Measurements from ENCODE around the gene TAF11. TPM values are rescaled to one million over a fixed set of nuclear protein-coding genes. Genes with fewer than 3 reads are reported as not detected.

Gene TAF11
- total and polyA plus RNA-seq, 2 of the 8 experiments (the other 6 are each of a cell fraction or from before 2014, with no cell fraction given) = 38.2 to 48.6 TPM

GRCh38 chr6:34909320-34909883 is 21.6 kb upstream of the TAF11 start:
- POLR2A ChIA-PET (ENCODE audit: partially characterized antibody) = no interaction called here
- H3K9ac ChIP-seq (replicated peaks in 1 of 4; ENCODE audit: extremely low read depth in 1 of 4, low read depth in 3 of 4, low read length in 3 of 4) = no peak overlapping the region
- H3K23ac ChIP-seq (ENCODE audit: insufficient read length) = no peak overlapping the region
- H2BK12ac ChIP-seq (ENCODE audit: low read depth, low read length) = no peak overlapping the region
- no peak overlapping the region for H3K27ac ChIP-seq (ENCODE audit: low read depth, low read length)
- H4K5ac ChIP-seq (ENCODE audit: insufficient read length, low read depth, low read length) = no peak overlapping the region
- no peaks in the 10 kb centered on the region for H3K23me2 ChIP-seq (ENCODE audit: low read depth, low read length)
- H2BK20ac ChIP-seq (ENCODE audit: low read length) = no peak overlapping the region
- H3K36me3 ChIP-seq (ENCODE audit: control insufficient read depth in 2 of 4, insufficient read depth in 4 of 4, low read length in 3 of 4) = no peaks in the 10 kb centered on the region
- no peak overlapping the region for H3K4ac ChIP-seq (replicated peaks; ENCODE audit: insufficient read length, low read depth, low read length)
- no peak overlapping the region for H2BK120ac ChIP-seq (replicated peaks; ENCODE audit: low read depth, low read length)
- DNase-seq (ENCODE audit: low read depth in 1 of 2, low spot score in 2 of 2) (no peak), FAIRE-seq (no peak)
- no peak overlapping the region for H4K91ac ChIP-seq (replicated peaks; ENCODE audit: insufficient read length, low read length)
- no peak overlapping the region for H2BK15ac ChIP-seq (ENCODE audit: low read length)
- no peak overlapping the region for H2AK5ac ChIP-seq (ENCODE audit: low read depth, low read length)
- H3K27me3 ChIP-seq (replicated peaks in 1 of 4; ENCODE audit: control insufficient read depth in 3 of 4, extremely low read depth in 1 of 4, insufficient read depth in 3 of 4, low read length in 3 of 4) = no peaks in the 10 kb centered on the region
- H4K8ac ChIP-seq (ENCODE audit: extremely low read depth, insufficient read depth, low read length) = no peak overlapping the region
- H3K4me1 ChIP-seq (replicated peaks in 1 of 4; ENCODE audit: control insufficient read depth in 3 of 4, insufficient read depth in 4 of 4, low read length in 3 of 4) = no peaks in the 10 kb centered on the region
- peaks cover 7% of the 10 kb centered on the region in 2 experiments for H4K20me1 ChIP-seq (replicated peaks in 1 of 2; ENCODE audit: control insufficient read depth in 1 of 2, insufficient read depth in 2 of 2, low read length in 2 of 2)
- H3K56ac ChIP-seq (replicated peaks; ENCODE audit: insufficient read length, low read depth, low read length) = no peak overlapping the region
- no peak overlapping the region for H3K4me2 ChIP-seq (ENCODE audit: insufficient read depth in 1 of 2, low read depth in 2 of 2, low read length in 2 of 2)
- no peak overlapping the region for H3K18ac ChIP-seq (ENCODE audit: extremely low read depth, low read length)
- WGBS, 2 experiments (ENCODE audit: extremely low coverage in 1 of 2, insufficient coverage in 1 of 2, insufficient read length in 1 of 2, insufficient replicate concordance in 2 of 2, low coverage in 1 of 2, low lambda C conversion rate in 2 of 2, missing lambda C conversion rate in 1 of 2) = 92% methylated on average over 6 of the region's 6 CpGs; no CpG with 5 or more reads in 1 of the 2 experiments
- H3K9me3 ChIP-seq (ENCODE audit: insufficient read depth in 2 of 2, low read depth in 1 of 2, low read length in 1 of 2) = peaks cover 0 to 2% of the 10 kb centered on the region in 2 experiments; a peak in 1 of 4 replicates
- CTCF ChIA-PET (ENCODE audit: partially characterized antibody) = interaction anchor here (0.6 to 1.2 kb wide), 6 partner anchors 9 to 722 kb away, joined by 3 to 5 read pairs (median 3); no protein-coding TSS in a partner anchor
- no peak overlapping the region for H3K14ac ChIP-seq (ENCODE audit: insufficient read length)
- H3K79me2 ChIP-seq (ENCODE audit: control insufficient read depth in 1 of 2, insufficient read depth in 2 of 2, low read length in 2 of 2) = peaks cover 0 to 87% of the 10 kb centered on the region in 2 experiments
- TF ChIP-seq RXRA (IDR thresholded peaks at IDR 0.05; ENCODE audit: insufficient read depth, low read depth, low read length) (no peak), FOSL1 (IDR thresholded peaks at IDR 0.05; ENCODE audit: insufficient read depth, low read depth, low read length) (no peak), SIRT6 (IDR thresholded peaks at IDR 0.05; ENCODE audit: low read length) (no peak), ASH2L (IDR thresholded peaks at IDR 0.05; ENCODE audit: low read length) (no peak), CBX8 (IDR thresholded peaks at IDR 0.05; ENCODE audit: borderline replicate concordance, low read depth, low read length) (no peak), EZH2 (IDR thresholded peaks at IDR 0.05; ENCODE audit: low read depth, low read length, severe bottlenecking) (no peak)
- H2AFZ ChIP-seq (ENCODE audit: low read length) = no peak overlapping the region
- no peak overlapping the region for H3K4me3 ChIP-seq (ENCODE audit: extremely low read depth in 1 of 4, insufficient read depth in 2 of 4, low read depth in 3 of 4, low read length in 4 of 4)
- H3K79me1 ChIP-seq (ENCODE audit: low read depth, low read length) = peaks cover 3% of the 10 kb centered on the region
- H2BK5ac ChIP-seq (ENCODE audit: low read depth, low read length) = no peak overlapping the region
